NCI-H1092 (cell line): ENCODE data around the gene DNAL4.

Source experiments
- DNase-seq: peaks from one replicate; lab custom pipeline; 2025; lab: John Stamatoyannopoulos, UW

Gene DNAL4

GRCh38 chr22:38784856-38785255 lies 9.1 kb downstream of the DNAL4 start:
- DNase-seq: no peak

GRCh38 chr22:38784035-38784434 lies 9.9 kb downstream of the DNAL4 start:
- DNase-seq: no peak

- DNase-seq: no peak
Measured at GRCh38 chr22:38783095-38783615, 10.8 kb downstream of the DNAL4 start.

GRCh38 chr22:38782402-38783094 lies 11.4 kb downstream of the DNAL4 start:
- no peak for DNase-seq

- DNase-seq: no peak
Measured at GRCh38 chr22:38781033-38781432, 12.9 kb downstream of the DNAL4 start.

GRCh38 chr22:38777087-38777671 lies 16.8 kb downstream of the DNAL4 start:
- no peak for DNase-seq

GRCh38 chr22:38776086-38776485 lies 17.9 kb downstream of the DNAL4 start:
- no peak for DNase-seq

GRCh38 chr22:38775656-38776055 lies 18.3 kb downstream of the DNAL4 start:
- DNase-seq: no peak

GRCh38 chr22:38774496-38775166 lies 19.3 kb downstream of the DNAL4 start:
- DNase-seq: no peak

GRCh38 chr22:38773363-38773946 lies 20.5 kb downstream of the DNAL4 start:
- no peak for DNase-seq

GRCh38 chr22:38772623-38772873 lies 21.4 kb downstream of the DNAL4 start:
- no peak for DNase-seq

- DNase-seq: no peak
Measured at GRCh38 chr22:38770257-38770949, 23.5 kb downstream of the DNAL4 start.

- DNase-seq: no peak
Measured at GRCh38 chr22:38768036-38768435, 25.9 kb downstream of the DNAL4 start.

GRCh38 chr22:38767313-38767712 lies 26.6 kb downstream of the DNAL4 start:
- DNase-seq: no peak

- peak; percentile 61 for DNase-seq
Measured at GRCh38 chr22:38766076-38766777, 27.7 kb downstream of the DNAL4 start.

GRCh38 chr22:38762551-38762983 lies 31.4 kb downstream of the DNAL4 start:
- no peak for DNase-seq

- no peak for DNase-seq
Measured at GRCh38 chr22:38761202-38762162, 32.5 kb downstream of the DNAL4 start.

- DNase-seq: peak; percentile 40
Measured at GRCh38 chr22:38760477-38761201, 33.3 kb downstream of the DNAL4 start.

- DNase-seq: no peak
Measured at GRCh38 chr22:38759005-38759404, 34.9 kb downstream of the DNAL4 start.
